ENCODE results near the gene VPREB3.

The VPREB3 gene

GRCh38 chr22:23763954-23764353 is 9.7 kb upstream of the VPREB3 start:
- peaks cover 11% of the 10 kb centered on the region for H3K79me2 ChIP-seq (ENCODE audit: insufficient read depth, low read depth)
- no peaks in the 10 kb centered on the region for H3K27me3 ChIP-seq (ENCODE audit: insufficient read depth, low read depth)
- no peaks in the 10 kb centered on the region for H4K20me1 ChIP-seq (ENCODE audit: insufficient read depth)
- H3K4me2 ChIP-seq: no peak overlapping the region
- no peak overlapping the region for H3K27ac ChIP-seq
- no peaks in the 10 kb centered on the region for H3K36me3 ChIP-seq (ENCODE audit: insufficient read depth)
- no peak overlapping the region for H3K9ac ChIP-seq
- TF ChIP-seq CTCF (conservative IDR thresholded peaks at IDR 0.05; ENCODE audit: low read depth, low read length): no peak
- no peak overlapping the region for H3K4me3 ChIP-seq (IDR thresholded peaks at IDR 0.05; ENCODE audit: insufficient read depth, low read depth, low read length)
- H2AFZ ChIP-seq (ENCODE audit: low read depth): no peak overlapping the region
- H3K4me1 ChIP-seq (ENCODE audit: low read depth, poor library complexity, severe bottlenecking): peaks cover 20% of the 10 kb centered on the region

DNA sequence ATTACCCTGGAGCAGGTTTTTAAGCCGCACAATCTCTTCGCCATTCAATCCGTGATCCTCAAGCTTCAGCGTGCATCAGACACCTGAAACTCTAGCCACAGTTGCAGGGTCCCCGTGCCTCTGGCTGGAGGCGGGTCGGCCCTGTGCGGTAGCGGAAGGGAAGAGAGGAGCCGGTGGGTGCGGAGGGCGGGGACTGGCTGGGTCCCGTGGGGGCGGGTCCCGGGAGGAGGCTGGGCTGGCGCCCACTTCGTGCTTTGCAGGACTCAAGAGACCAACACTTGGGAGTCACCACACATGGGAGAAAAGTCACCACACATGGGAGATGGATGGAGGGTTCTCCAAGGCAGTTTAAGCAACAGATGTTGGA is 9.3 kb upstream of the VPREB3 start:
- H3K79me2 ChIP-seq (ENCODE audit: insufficient read depth, low read depth): peaks cover 11% of the 10 kb centered on the region
- H4K20me1 ChIP-seq (ENCODE audit: insufficient read depth): no peaks in the 10 kb centered on the region
- no peaks in the 10 kb centered on the region for H3K27me3 ChIP-seq (ENCODE audit: insufficient read depth, low read depth)
- no peak overlapping the region for H3K9ac ChIP-seq
- no peak overlapping the region for H3K4me3 ChIP-seq (IDR thresholded peaks at IDR 0.05; ENCODE audit: insufficient read depth, low read depth, low read length)
- H2AFZ ChIP-seq (ENCODE audit: low read depth): no peak overlapping the region
- H3K36me3 ChIP-seq (ENCODE audit: insufficient read depth): no peaks in the 10 kb centered on the region
- no peak for TF ChIP-seq CTCF (conservative IDR thresholded peaks at IDR 0.05; ENCODE audit: low read depth, low read length)
- H3K4me2 ChIP-seq: no peak overlapping the region
- peaks cover 17% of the 10 kb centered on the region for H3K4me1 ChIP-seq (ENCODE audit: low read depth, poor library complexity, severe bottlenecking)
- no peak overlapping the region for H3K27ac ChIP-seq

DNA sequence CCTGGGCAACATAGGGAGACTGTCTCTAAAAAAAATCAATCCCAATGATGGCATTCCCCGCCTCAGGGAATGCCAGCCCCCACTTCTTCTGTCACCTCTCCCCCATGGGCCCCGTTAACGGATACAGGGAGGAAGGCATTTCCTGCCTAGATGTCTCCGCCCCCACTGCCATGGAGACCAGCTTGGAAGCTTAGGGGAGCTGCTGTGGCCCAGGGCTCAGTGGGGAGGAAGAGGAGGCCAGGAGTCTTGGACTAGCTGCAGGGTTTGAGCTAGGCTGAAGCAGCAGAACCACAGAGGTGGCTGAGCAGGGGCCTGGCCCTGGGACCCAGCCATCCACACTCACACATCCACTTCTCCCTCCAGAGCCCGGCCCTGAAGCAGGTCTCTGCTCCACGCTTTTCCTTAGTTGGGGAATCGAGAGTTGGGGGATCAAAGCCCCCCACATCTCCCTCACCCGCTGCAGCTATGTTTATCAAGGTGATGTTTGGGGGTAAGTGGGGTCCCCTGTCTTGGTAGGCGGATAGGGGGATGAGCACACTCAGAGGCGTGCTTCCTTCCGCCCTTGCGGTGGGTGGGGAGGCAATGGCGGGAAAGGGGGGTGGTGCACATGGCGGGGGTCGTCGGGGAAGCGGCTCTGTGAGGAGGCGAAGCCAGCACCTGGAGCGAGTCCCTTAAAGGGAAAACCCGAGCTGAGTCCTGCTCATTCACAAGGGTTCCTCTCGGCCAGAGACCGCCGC is 8.8 kb upstream of the VPREB3 start, which contains the start of gene C22orf15:
TSS of gene C22orf15 (plus strand) at position 149 of the 737 bp plus-strand sequence. CDS start at position 466, 317 bp downstream.
- H3K27me3 ChIP-seq (ENCODE audit: insufficient read depth, low read depth): no peaks in the 10 kb centered on the region
- H3K4me1 ChIP-seq (ENCODE audit: low read depth, poor library complexity, severe bottlenecking): peaks cover 14% of the 10 kb centered on the region
- TF ChIP-seq CTCF (conservative IDR thresholded peaks at IDR 0.05; ENCODE audit: low read depth, low read length): no peak
- H3K9ac ChIP-seq: no peak within 1 kb of the TSS
- no peak within 1 kb of the TSS for H3K27ac ChIP-seq
- no peaks in the 10 kb centered on the region for H4K20me1 ChIP-seq (ENCODE audit: insufficient read depth)
- no peak within 1 kb of the TSS for H2AFZ ChIP-seq (ENCODE audit: low read depth)
- H3K79me2 ChIP-seq (ENCODE audit: insufficient read depth, low read depth): peaks cover 11% of the 10 kb centered on the region
- no peak within 1 kb of the TSS for H3K4me3 ChIP-seq (IDR thresholded peaks at IDR 0.05; ENCODE audit: insufficient read depth, low read depth, low read length)
- no peak within 1 kb of the TSS for H3K4me2 ChIP-seq
- H3K36me3 ChIP-seq (ENCODE audit: insufficient read depth): no peaks in the 10 kb centered on the region

GRCh38 chr22:23760056-23760455 is 5.8 kb upstream of the VPREB3 start:
- TF ChIP-seq CTCF (conservative IDR thresholded peaks at IDR 0.05; ENCODE audit: low read depth, low read length): no peak
- Histone ChIP-seq H3K9ac (no peak overlapping the region), H3K79me2 (ENCODE audit: insufficient read depth, low read depth) (no peaks in the 10 kb centered on the region), H3K4me3 (IDR thresholded peaks at IDR 0.05; ENCODE audit: insufficient read depth, low read depth, low read length) (no peak overlapping the region), H3K36me3 (ENCODE audit: insufficient read depth) (no peaks in the 10 kb centered on the region), H3K27ac (no peak overlapping the region), H4K20me1 (ENCODE audit: insufficient read depth) (no peaks in the 10 kb centered on the region), H2AFZ (ENCODE audit: low read depth) (no peak overlapping the region), H3K4me1 (ENCODE audit: low read depth, poor library complexity, severe bottlenecking) (no peaks in the 10 kb centered on the region), H3K27me3 (ENCODE audit: insufficient read depth, low read depth) (no peaks in the 10 kb centered on the region), H3K4me2 (no peak overlapping the region)

Measured in KMS-11 (cell line).